Measurements from ENCODE around the gene NHEJ1. TPM values are rescaled to one million over a fixed set of nuclear protein-coding genes. Genes with fewer than 3 reads are reported as not detected.

Gene NHEJ1
- total RNA-seq, 1 donor from 2014 or later = 7.8 TPM

DNA sequence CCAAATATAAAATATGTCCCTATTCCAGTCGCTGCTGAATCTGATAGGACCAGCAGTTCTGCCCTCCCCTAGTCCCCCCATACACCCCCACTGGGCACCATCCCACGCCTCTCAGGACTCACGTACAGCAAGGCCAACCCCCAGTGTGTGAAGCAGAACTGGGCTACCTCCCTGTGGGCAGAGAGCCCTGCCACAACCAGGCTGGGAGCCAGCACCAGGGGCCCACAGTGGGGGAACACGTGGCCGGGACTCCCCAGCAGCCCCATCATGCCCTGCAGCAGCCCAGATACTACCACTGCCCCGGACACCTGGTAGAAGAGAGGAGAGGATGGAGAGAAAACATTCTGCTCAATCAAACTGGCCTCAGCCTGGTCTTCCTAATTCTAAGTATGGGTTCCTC, 7.9 kb upstream of the NHEJ1 start:
- no peak for ATAC-seq

DNA sequence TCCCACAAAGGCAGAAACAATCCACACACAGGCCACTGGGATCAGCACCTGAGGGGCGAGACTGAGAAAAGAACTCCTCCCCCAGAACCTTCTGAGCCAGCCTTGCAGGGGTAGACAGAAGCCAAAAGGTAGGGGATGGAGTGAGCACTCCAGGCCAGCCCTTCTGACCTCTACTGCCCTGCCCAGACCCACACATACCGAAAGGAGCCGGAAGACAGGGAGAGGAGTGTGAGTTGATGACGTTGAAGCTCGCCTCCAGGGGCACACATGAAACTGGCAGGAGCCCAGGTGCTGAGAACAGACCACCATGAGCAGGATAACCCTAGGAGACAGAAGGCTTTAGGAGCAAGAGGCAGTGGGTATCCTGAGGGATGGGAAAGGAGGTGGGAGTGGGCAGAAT, 7.4 kb upstream of the NHEJ1 start:
- DNase-seq (ENCODE audit: low spot score) = no peak
- ATAC-seq = no peak

More for the DNA sequence above, 7.9 kb upstream of the NHEJ1 start:
- no peak for DNase-seq (ENCODE audit: low spot score)

DNA sequence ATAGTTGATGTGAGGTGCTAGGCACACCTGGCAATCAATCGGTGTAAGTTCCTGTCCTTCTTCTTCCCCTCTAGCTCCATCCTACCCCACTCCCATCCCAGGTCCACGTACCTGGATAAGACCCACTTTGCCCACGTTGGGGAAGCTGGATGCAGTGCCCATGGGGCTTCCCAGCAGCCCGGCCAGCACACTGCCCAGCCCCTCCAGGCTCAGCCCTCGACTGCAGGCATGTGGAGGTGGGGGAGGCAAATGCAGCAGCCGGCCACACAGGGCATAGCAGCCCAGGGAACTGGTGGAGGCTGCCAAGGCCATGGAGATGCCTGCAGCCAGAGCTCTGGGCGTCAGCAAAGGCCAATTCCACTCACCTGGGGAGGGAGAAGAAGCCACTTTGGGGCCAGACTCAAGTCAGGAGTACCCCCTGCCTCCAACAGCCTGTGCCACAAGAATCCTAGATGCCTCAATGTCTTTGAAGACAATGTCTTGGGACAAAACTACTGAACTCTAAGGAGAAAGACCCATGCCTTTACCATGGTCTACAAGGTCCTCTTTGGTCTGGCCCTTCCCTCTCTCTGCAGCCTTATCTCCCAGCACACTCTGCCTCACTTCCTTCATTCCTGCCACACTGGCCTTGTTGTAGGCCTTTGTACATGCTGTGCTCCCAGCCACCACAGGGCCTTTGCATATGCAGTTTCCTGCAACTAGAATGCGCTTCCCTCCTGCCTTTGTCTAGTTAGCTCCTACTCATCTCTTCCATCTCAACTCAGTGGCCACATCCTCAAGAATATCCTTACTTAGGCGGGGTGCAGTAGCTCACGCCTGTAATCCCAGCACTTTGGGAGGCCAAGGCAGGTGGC, 4.7 kb upstream of the NHEJ1 start:
- ATAC-seq = no peak
- DNase-seq (ENCODE audit: low spot score) = no peak

DNA sequence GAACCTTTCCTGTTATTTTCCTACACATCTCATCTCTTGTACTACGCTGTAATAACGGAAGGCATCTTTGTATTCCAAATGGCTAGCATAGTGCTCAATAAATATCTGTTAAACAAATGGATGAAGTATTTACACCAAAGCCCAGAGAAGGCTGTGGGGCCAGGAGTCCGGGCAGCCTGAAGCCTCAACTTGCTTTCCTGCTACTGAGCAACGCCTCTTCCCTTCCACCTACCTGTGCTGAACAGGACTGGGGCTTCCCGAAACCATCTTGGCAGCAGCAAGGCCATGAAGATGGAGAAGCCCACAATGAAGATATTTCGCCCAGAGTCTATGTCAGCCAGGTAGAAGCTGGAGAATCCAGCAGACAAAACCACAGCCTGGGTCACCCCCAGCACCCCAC, 2.5 kb upstream of the NHEJ1 start:
- DNase-seq (ENCODE audit: low spot score) (no peak), ATAC-seq (no peak)

DNA sequence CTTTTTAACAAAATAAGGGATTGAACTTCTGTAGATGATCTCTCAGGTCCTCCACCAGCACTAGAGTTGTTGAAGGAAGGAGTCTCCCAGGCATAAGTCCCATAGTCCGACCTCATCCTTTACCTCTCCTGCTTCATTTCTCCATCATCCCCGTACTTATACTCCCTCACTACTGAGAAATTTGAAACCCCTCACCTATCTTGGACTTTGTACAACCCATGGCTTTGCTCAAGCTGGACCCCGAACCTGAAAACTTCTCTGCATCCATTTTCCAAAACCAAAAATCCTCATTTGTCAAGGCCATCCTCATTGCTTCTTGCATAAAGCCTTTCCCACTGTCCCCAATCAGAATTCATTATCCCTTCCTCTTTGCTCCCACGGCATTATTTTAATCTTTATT, 482 bp upstream of the NHEJ1 start:
- DNase-seq (ENCODE audit: low spot score) (no peak), ATAC-seq (no peak)

DNA sequence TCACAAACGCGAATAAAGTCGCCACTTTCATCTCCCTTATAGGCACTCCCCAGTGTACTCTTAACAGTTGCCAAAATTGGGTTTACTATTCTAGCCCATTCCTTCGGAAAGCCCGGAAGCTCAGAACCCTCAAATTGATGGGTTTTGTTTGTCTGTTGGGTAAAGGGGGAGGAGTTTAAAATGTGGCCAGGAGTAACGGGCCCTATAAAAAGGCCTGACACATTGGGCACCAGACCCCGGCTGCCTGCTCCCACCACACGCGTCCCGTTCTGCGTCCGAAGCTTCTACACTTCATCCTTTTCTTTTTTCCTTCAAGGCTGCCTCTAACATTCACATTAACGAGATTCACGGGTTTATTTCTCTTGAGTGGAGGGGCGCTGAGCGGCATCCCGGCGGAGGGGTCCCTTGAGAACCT, 837 bp downstream of the NHEJ1 start:
- no peak for DNase-seq (ENCODE audit: low spot score)
- no peak for ATAC-seq

DNA sequence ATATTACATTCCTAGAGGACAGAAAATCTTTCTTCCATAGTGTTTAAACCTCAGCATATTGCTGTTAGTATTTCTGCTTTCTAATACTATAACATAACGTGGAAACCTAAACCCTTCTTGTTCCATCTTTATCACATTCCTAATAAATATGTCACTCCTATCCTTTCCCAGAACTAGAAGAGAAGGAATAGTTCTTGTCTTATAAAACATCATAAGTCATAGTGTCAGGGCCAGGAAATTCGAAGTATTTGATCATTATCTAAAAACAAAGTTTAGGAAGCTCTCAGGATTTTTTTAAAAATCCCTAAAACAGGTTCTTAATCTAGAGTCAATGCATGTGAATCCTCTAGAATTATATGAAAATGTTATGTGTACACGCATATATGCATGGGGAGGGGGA, 2.0 kb downstream of the NHEJ1 start:
- ATAC-seq (no peak), DNase-seq (ENCODE audit: low spot score) (no peak)

DNA sequence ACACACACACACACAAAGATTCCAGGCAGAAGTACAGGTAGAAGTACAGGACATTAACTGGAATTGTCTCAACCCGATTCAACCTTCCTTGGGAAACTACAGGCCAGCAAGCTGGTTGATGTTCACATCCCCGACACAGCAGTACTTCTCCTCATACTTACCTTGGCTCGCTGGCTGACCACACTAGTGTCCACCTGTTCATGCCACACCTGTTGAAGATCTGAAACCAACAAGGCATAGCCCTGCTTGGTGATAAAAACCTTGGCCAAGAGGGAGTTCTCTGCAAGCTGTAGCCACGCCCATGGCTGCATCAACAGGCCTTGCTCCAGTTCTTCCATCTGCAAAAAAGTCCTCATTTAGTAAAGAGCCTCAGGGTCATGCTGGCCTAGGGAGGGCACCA, 2.6 kb downstream of the NHEJ1 start:
- no peak for DNase-seq (ENCODE audit: low spot score)
- ATAC-seq = no peak

DNA sequence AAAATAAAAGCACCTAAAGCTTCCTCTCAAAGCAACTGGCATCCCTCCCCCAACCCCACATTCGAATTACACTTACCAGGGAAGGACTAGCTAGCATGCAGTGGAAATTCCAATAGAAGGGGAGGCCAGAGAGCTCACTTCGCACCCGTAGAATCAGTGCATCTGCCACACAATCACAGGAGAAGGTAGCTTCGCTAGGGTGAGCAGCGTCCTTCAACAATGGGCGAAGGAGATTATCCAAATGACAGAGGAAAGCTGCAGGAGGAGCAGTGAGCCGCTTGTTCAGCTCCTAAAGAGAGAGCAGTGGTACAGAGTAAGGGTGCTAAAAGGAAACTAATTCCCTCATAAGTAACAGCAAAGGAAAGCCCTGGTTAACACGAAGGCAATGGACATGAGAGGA, 3.2 kb downstream of the NHEJ1 start:
- ATAC-seq = no peak
- DNase-seq (ENCODE audit: low spot score) = no peak

DNA sequence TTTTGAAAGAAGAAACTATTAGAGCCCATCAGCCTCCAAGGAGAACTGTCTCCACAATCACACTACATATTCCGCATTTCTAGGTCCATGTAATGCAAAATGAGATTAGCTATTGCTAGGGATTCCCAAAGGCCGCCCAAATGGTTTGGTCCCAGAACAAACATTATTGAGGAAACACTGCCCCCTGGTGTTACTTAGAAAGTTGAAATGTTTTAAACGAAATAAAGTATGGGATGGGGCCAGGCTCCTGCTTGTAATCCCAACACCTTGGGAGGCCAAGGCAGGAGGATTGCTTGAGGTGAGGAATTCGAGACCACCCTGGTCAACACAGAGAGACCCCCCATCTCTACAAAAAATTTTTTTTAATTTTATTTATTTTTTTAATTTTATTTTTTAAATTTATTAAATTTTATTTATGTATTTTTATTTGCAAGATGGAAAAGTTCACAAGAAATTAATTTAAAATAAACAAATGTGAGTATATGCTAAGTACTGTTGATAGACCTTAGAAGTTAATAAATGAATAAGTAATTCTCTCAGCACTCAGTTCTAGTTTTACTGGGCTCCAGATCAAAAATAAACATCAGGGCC, 5.5 kb downstream of the NHEJ1 start:
- DNase-seq (ENCODE audit: low spot score) (no peak), ATAC-seq (peak; percentile 92)

DNA sequence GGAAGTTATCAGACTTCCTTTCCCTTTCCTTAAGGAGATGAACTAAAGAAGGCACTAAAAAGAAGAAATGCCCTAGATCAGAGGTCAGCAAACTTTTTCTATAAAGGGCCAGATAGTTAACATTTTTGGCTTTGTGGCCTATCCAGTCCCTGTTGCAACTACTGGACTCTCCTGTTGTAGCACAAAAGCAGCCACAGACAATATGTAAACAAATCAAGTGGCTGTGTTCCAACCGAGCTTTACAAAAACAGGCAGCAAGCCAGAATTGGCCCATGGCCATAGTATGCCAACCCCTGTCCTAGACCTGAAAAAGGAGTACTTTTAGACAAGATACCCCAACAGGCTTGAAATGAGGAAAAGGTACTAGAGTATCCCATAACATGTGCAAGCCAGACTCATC, 10.9 kb downstream of the NHEJ1 start:
- peak; percentile 89 for DNase-seq (ENCODE audit: low spot score)
- ATAC-seq = peak; percentile 93

DNA sequence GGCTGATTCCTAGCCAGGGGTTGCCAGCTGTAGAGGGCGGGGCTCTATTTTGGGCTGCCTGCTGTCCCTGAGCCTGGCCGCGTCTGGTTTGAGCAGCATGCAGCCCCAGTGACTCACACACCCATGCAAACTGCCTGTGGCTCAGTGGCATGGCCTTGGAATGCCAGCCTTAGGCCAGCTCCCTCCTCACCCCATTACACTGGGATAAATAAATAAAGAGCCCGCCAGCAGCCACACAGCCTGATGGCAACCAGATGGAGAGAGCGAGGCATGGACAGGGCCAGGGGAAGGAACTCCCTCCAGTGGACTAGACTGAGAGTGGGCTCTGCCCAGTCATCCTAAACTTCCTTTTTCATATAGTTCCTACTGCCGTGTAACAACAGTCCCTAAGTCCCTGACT, 18.3 kb downstream of the NHEJ1 start:
- ATAC-seq (no peak), DNase-seq (ENCODE audit: low spot score) (no peak)

DNA sequence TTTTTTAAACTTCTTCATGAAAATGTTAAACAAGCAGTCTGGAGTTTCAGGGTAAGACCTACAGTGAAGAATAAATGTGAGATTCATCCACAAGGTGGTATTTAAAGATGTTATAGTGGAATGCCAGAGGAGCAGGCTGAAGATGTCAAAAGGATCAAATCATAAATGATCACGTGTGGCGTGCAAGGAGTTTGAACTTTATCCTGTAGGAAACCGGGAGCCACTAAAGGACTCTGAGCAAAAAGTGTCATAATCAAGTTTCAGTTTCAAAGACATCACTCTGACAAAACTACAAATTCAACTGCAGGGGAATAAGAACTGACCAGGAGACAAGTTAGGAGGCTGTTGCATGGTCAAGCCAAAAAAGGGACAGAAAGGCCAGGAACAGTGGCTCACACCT, 19.9 kb downstream of the NHEJ1 start:
- no peak for ATAC-seq
- no peak for DNase-seq (ENCODE audit: low spot score)

DNA sequence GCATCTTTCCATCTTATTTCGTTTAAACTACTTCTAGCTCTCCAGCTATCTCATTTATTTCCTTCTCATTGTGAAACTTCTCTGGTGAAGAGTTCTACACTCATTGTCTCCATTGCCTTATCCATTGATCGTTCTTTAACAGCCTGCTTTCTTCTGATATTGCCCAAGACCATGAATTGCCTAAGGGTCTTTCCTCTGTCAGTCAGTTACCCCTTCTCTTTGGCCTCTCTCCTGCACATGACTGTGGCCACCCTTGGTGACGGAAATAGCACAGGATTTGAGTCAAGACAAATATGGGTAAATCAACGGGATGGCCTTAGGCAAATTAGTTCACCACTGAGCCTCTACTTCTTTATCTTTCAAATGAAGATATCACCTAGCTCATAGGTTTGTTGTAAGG, 26.6 kb downstream of the NHEJ1 start:
- DNase-seq (ENCODE audit: low spot score) (no peak), ATAC-seq (no peak)

DNA sequence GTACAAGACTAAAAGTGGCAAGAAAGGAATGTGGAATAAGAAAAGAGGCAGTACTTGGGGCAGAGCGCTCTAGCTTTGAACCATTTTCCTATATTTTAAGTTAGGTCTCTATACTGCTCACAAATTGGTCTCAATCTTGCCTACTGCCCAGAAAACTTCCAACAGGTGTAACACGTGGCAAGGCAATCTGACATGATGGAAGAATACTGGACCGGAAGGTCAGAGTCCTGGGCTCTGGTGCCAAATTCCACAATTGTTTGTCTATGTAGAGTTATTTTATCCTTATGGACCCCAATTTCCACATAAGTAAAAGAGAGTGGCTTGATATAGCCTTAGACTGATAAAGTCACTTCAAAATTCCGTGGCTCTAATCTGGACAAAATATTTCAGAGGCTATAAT, 28.9 kb downstream of the NHEJ1 start:
- DNase-seq (ENCODE audit: low spot score) (peak; percentile 58), ATAC-seq (peak; percentile 69)

DNA sequence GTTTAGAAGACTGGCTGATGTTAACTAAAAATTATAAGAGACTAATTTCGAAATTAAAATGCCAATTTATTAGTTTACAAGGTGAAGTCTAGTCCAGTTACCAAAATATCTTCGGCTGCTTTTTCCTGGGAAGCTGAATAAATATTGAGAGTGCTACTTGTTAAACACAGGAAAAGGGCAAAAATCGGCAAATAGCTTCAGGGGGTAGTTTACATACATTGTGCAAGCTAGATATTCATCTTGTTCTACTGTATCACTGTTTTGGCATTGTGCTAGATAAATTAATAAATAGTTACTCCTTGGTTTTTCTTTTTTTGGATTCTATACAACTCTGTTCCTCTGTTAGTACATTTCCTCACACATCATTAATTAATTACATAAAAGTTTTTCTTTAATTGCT, 29.3 kb downstream of the NHEJ1 start:
- DNase-seq (ENCODE audit: low spot score) = no peak
- no peak for ATAC-seq

DNA sequence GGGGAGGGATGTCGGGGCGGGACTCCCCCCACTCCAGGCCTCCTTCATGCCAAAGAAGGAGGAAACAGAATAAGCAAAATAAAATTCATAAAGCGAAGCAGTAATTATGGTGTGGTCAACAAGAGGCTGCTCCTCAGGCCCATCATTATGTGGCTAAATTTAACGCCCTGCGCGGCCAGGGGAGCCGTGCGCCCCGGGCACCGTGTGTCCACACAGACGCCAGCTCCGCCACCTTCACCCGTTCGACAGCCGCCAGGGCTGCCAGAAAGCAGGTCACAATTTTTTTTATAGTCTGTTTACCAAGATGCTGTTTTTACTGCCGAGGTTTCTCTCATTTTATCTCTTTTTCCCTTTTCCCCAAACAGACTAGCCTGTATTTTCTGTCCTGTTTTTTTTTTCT, 31.0 kb downstream of the NHEJ1 start:
- DNase-seq (ENCODE audit: low spot score) (no peak), ATAC-seq (no peak)

DNA sequence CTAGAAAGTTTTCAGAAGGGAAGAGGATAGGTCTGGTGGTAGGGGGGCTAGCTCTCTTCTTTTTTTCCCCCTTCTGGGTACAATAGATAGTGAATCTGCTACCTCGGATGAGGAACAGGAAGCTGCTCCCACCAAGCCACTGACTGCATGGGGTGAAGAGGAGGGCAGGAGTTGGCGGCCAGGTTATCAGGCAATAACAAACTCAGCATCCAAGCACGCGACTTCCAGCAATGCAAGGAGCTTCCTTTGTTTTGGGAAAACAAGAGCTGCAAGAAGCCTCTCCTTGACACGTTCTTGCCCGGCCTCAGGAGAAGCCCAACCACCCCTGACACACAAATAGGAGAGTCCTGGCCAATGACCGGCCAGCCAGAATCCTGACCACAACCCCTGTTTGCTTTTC, 32.2 kb downstream of the NHEJ1 start:
- DNase-seq (ENCODE audit: low spot score) (no peak), ATAC-seq (no peak)

DNA sequence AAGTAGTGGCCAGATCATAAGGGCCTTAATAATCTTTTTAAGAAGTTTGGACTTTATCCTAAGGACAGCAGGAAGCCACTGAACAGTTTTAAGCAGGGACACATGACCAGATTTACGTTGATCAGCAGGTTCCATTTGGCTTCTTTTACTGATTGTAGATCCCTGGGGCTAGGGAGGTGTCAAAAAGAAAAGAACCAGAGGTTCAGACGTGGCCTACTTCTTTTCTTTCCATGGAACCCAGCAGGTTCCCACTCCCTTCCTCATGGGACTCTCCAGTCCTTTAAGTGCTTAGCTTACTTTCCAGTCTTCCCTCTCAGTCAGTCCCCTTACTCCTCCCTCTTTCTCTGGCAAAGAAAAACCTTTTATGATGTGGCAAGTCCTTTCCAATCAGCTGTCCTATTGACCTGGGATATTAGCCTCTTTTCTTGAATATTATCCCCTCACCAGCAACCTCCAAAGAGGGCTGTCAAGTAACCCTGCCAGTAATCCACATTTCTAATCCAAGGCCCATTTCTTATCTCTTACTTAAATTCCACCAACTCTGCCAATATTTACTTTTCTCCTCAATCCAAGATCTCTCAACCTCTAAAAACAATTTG, 33.5 kb downstream of the NHEJ1 start:
- no peak for ATAC-seq

DNA sequence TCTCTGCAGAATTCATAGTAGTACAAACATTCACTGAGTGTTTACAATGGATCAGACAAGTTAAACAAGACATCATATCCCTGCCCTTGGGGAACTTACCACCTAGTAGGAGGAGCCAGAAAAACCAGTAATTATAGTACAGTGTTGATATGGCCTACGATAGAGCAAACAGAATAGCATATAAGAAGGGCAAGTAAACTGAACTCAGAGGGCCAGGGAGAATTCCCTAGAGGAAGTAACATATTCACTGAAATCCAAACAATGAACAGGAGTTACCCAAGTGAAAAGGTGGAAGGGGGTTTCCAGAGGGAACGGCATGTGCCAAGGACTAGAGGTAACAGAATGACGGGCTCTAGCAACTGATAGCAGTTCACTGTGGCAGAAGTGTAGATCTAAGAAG, 34.1 kb downstream of the NHEJ1 start:
- DNase-seq (ENCODE audit: low spot score) = no peak
- peak; percentile 20 for ATAC-seq

More for the DNA sequence above, 33.5 kb downstream of the NHEJ1 start:
- no peak for DNase-seq (ENCODE audit: low spot score)

DNA sequence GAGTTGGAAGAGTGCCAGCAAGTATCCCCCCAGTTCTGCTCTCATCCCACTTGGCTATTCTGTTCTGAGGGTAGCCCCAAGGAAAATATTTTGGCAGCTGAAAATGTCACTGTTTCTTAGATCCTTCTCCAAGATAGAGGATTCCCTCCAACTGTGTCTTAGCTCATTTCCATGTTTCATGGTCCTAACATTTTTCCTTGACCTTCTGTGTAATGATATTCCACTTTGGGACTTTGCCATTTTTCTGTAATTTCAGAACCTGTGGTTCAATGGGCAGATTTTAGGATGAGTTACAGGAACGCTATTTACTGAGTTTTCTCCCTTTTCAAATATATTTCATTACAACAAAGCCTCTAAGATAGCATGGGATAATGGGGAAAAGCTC, 34.7 kb downstream of the NHEJ1 start:
- no peak for ATAC-seq

DNA sequence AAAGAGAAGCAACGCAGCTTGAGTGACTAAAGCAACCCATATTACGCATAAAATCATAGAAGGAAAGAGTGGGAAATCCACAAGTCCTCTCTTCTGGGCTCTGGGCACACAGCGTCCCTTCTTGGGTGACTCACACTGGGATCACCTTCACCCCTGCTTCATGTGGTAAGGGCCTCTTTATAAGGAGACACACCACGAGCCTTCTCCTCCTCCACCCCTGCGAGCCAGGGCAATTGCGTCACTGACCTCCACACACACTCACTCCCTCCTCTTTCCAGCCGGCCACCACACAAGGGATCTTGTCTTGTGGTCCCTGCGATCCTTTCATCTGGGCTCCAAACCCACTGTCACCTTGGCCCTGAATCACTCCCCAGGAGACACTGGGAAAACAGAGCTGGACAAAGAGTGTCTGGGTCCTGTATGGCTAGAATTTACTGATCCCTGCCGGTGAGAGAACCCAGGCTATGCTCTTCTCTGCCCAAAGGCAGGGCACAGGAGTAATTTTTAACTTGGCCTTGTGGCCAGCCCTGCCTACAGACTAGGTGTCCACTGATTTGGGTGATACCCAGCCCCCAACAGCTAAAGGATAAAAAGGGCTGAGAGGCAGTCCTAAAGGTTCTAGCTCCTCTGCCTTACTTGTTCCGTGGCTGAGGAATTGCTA, 35.3 kb downstream of the NHEJ1 start:
- peak; percentile 86 for ATAC-seq
- peak; percentile 80 for DNase-seq (ENCODE audit: low spot score)

More for the DNA sequence above, 34.7 kb downstream of the NHEJ1 start:
- DNase-seq (ENCODE audit: low spot score) = no peak
